GM18870 (cell line): ENCODE data around the gene GREB1.

Source experiments
- ATAC-seq: cut with Tn5 transposase; IDR thresholded peaks from one replicate; pipeline ENCODE4 v1.9.1; 2021; ENCODE audit warnings: moderate library complexity; ENCODE audit not compliant: unreplicated experiment

The GREB1 gene

DNA sequence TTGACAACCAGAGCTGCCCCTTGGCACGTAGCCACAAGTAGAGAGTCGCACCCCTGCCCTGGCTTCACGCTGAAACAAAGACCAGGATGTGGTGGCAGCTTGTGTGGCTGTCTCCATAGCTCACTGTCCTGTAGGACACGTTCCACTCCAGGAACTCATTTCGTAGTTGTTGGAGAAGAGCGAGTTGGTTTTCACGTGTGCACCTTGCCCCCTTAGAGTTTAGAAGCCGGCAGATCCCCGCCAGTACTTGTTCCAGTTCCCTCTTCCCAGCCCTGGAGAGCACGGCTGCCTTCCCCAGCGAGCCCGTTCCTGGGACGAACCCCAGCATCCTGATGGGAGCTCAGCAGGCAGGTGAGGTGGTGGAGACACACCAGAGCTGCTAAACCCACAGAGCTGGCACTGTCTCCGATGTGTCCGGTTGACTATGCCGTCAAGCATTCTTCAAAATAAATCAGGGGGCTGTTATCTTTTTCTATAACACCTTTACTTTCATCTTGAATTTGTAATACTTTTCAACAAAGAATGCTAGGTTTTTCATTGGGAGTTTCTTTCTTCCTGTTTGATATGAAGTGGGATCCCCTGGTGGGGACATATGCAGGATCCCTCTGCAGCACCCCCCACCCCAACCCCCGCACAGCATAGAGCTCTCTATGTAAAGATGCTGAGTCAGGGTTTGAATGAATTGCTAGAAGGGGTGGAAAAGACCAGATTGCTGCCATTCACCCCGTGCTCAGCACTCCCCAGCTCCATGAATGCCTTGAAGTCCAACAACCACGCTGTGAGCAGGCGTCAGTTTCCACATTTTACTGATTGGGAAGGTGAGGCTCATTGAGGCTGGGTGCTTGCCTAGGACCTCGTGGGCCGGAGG, 44.5 kb downstream of the GREB1 start:
- no peak for ATAC-seq

DNA sequence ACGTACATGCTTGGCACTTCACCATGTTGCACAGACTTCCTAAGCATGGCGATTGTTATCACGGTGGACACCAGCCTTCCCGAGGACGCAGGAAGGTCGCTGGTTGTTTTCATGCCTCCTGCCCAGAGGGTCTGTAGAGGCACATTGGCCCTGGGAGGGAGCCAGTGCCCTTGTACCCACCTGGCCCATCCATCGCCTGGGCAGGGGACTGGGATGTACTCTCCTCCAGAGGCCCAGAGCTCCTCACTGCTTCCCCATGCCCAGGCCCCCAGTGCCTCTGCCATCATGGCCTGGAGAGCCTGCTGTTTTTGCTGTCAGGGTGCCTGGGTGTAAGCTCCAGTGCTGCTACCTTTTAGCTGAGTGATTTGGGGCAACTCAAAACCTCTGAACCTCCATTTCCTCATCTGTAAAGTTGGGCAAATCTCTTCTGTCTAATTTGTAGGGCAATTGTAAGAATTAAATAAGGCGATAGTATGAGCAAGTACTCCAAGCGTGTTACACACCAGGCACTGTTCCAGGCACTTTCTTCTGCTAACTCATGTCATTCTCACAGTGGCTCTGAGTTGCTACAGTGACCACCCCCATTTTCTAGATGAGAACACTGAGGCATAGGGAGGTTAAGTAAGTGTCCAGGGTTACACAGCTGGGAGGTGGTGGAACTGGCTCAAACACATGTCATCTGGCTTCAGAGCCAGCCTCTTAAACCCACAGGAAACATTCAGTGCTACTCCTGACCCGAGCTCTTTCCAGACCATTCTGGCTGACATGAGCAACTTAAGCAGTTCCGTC, 45.3 kb downstream of the GREB1 start:
- no peak for ATAC-seq

DNA sequence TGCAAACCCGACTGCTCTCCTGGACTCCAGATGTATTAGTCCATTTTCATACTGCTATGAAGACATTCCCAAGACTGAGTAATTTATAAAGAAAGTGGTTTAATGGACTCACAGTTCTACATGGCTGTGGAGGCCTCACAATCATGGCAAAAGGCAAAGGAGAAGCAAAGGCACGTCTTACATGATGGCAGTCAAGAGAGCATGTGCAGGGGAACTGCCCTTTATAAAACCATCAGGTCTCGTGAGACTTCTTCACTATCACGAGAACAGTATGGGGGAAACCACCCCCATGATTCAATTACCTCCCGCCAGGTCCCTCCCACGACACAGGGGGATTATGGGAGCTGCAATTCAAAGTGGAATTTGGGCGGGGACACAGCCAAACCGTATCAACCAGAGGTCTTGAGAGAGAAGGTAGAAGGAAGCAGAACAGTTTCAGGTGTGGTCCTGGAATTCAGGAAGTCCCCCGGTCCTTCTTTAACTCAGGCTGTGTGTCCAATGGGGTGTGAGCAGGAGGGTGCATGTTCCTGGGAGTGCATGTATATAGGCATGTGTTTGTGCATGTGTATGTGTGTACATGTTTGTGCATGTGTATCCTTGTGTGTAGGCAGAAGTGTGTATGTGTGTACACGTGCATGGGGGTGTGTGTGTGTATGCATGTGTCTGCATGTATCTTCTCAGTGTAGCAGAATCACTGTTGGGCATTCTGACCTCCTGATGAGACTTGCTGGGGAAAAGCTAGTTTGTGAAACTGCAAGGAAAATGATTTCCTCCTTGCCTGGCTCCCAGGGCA, 46.2 kb downstream of the GREB1 start:
- no peak for ATAC-seq

DNA sequence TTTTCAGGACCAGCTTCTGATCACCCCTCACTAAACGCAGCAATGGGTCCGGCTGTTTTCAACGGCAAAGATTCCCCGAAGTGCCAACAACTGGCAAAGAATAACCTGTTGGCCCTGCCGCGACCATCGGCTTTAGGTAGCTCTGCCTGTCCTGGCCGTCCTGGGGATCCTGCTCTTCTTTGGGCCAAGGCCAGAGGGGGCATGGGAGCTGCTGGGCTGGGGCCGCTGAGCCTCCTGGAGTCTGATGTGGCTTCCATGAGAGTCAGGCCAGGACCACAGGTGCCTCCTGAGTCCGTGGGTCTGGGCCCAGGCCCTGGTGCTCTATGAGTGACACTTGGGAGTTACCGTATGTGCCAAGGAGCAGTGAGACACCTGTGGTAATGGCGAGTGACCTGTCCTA, 46.9 kb downstream of the GREB1 start:
- no peak for ATAC-seq

DNA sequence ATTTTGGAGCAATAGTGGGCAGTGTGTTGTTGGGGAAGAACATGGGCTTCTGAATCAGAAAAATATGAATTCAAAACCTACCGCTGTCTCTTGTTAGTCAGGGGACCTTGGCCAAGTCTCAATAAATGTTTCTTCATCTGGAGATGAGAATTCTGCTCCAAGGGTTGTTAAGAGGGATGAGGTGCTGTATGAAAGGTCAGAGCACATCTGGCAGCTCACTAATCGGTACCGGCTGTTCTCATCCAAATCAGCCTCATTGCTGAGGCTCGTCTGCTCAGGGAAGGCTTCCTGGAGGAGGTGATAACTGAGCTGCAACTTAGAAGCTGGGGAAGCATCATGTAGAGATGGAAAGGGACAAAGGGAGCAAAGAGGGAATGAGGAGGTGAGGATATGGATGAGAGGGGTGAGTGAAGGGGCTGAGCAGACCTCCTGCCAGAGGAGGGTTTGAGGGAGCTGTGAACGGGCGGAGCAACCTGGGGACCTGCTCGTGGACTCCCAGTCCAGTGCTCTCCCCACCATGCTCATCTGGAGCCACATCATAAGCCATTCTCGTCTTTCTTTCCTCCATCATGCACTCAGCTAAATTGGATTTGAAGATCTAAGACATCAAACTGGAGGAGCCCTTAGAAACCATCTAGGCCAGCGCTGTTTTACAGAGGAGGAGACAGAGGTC, 47.4 kb downstream of the GREB1 start:
- ATAC-seq, result no peak

DNA sequence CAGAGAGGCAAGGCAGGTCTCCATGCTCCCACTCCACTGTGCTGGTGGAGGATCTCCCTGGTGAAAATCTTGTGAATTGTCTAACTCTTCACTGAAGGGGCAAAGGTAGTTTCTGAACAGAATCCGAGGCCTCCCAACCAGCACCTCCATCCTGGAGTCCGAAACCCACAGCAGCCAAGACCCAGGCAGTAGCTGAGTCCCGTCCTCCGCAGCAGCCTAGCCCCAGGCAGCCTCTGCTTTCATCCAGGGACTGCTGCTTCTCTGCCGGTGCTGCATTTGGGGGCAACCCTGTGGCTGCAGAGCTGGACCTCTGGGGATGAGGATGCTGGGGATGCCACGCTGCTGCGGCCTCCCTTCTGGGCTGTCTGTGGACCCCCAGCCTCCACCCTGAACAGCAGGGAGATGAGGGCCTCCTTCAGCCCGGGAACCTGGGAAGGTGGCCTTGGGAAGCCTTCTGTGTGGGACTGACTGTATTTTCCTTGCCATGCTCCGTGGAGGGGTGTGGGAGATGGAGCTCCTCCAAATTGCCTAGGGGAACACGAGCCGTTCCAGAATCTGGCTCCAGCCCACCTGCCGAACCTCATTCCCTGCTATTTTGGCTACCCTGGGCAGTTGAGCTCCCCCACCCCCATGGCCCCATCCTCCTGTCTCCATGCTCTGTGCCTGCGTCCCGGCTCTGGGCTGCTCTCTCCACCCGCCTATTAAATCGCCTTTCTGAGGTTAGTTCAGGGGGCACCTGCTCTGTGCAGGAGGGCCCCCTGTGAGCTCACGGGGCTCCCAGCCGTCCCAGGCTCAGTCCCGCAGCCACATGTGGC, 48.2 kb downstream of the GREB1 start:
- ATAC-seq, result no peak

DNA sequence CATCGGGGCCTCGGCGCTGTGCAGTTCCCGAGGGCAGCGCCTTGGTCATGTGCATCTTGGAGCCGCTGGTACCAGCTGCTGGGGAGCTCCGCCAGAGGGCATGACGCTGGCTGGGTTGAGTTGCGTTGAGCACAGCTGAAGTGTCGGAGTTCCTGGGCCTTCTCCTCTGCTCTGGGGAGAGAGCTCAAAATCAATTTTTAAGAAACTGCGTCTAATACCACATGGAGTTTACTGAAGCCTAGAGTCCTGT, 48.7 kb downstream of the GREB1 start:
- ATAC-seq, result no peak

DNA sequence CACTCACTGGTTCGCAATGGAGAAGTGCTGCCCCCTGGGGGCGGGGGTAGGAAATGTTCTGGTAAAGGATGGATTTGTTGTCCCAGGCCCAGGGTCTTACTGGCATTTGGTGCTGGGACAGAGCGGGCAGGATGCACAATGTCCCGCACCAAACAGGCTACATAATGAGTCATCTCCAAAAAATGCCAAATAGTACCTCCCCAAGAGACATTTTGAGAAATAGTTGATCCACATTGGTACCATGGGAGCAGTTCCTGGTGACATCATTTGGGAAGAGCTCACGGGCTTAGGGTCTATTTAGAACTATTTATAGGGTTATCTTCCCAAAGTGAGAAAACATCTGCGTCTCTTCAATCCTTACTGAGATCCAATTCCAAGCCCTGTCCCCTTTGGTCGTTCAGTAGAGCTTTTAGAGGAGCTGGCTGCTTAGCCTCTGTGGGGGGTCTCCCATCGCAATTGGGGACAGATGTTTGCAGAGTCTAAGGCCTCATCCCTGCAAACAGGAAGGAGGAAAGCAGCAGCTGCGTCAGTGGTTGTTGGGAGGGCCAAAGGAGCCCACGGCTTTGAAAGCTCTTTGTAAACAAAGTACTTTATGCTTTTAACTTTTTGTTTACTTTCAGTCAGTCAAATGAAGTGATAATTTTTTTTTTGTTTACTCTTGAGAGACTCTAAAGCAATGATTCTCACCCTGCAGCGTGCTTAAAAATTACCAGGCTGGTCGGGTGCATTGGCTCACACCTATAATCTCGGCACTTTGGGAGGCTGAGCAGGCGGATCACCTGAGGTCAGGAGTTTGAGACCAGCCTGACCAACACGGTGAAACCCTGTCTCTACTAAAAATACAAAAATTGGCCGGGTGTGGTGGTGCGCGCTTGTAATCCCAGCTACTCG, 49.3 kb downstream of the GREB1 start:
- ATAC-seq, result no peak

DNA sequence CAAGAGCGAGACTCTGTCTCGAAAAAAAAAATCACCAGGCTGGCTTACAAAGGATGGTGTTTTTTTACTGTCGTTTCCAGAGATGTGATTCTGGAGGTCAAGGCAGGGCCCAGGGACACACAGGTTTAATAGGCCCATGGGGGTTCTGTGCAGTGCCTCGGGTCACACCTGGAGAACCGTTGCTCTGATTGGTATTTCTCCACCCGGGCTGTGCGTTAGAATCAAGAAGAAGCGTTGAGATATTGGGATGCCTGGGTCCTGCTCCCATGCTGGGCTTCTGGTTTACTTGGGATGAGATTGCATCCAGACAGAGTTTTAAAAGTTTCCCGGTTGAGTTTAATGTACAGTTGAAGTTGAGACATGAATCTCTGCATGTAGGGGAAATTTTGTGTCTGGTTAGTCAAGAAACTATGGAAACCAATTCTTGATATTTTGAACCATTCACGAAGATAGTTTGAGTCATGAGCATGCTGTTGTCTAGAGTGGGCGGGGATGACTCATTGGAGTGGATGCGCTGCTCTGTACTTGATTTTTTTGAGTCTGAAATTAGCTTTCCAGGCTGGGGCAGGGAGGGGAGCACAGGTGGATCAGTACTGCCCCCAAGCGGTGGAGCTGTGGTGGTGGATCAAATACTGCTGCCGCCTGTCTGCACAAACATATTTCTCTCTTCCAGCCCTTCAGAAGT, 50.1 kb downstream of the GREB1 start:
- peak; percentile 75 for ATAC-seq

DNA sequence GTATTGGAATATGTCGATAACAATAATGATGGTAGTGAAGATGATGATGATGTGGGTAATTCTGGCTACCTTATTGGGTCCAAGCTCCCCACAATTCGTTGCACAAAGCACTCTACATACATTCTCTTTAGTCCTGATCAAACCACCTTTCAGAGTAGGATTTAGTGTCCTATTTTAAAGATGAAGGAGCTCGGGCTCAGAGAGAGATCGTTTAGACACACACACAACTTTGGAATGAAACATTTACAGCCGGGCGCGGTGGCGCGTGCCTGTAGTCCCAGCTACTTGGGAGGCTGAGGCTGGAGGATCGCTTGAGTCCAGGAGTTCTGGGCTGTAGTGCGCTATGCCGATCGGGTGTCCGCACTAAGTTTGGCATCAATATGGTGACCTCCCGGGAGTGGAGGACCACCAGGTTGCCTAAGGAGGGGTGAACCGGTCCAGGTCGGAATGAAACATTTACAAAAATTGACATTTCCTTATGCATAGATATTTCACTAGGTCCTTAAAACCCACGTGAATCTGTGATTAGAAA, 50.7 kb downstream of the GREB1 start:
- ATAC-seq, result no peak

DNA sequence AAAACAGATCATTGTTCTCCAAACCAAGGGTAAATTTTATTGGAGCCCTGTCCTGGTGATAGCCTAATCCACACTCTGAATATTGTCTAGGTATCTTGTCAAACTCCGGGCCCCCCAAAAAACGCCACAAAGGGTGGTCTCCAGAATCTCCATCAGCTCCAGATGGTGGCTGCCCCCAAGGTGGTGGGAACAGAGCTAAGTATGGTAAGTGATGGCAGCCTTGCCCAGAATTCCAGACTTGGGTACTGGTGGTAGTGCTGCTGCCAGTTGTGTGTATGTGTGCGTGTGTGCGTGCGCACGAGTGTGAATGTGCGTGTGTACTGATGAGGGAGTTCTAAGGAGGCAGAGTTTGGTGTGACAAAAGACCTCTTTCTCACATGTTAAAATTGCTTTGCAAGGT, 51.2 kb downstream of the GREB1 start:
- ATAC-seq, result no peak

DNA sequence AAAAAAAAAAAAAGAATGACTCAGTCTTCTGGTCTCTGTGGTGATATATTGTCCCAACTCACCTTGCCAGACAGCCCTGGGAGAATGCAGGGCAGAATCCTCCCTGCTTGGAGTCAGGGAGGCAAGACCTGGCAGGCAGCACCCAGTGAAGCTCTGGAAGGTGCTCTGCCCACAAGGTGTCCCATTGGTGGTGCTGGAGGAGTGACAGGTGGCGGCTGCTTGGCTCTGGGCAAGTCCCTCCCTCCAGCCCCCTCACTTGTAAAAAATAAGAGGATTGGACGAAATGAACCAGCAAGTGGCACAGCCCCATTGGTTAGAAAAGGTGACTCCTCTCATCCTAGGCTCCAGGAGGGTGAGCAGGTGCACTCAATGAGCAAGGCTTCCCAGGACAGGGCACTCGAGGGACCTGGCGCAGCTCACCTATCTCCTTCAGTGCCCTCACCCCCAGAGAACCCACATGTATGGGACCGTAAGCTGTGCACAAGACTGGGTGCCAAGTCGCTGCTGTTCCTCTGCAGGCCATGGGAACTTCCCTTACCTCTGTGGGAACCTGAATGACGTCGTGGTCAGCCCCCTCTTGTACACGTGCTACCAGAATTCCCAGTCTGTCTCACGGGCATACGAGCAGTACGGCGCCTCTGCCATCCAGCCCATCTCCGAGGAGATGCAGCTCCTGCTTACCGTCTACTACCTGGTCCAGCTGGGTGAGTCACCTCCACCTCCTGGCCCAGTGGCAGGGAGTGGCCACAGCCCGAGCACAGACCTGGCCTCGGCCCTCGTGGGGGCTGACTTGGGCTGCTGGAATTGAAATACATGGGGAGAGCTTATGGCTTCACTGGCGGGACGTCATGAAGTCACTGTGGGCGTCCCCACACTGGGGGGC, 54.6 kb downstream of the GREB1 start:
- ATAC-seq, result no peak

DNA sequence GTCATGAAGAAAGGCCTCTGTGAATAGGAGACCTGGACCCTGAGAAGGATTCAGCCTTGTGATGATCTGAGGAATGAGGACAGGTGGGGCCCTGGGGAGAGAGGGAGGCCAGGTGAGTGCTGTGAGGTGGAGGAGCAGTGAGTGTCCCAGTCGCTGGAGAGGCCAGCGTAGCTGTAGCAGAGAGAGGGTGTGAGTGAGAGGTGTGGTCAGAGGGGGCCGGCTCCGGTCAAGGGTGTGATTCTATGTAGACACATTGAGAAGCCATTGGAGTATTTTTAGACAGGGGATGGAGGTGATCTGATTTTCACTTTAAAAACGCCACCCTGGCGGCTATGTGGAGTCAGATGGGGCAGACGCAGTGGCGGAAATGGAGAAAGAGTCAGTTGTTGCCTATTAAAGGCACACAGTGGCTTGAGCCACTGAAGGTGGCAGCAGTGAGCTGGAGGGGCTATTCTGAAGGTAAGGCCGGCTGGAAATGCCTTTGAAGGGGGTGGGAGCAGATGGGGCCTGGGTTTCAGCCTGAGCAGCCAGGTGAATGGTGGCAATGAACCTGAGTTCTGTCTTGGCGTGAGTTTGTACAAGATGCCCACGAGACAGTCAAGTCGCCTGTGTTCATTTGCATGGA, 55.6 kb downstream of the GREB1 start:
- no peak for ATAC-seq

DNA sequence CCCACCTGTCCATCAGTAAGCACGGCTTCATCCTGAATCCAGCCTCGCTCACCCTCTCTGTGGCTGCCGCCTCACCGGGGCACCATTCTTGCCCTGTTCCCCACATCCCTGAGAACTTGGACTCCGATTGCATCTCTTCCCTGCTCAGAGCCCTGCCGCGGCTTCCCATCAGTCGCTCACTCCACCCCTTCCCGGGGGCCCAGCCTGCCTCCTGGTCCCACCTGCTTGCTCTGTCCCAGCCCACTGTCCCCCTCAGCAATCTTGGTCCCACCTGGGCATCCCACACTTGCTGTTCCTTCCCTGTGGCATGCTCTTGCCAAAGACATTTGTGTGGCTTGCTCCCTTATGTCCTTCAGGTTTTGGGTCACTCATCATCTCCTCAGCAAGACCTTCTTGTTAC, 56.3 kb downstream of the GREB1 start:
- no peak for ATAC-seq

DNA sequence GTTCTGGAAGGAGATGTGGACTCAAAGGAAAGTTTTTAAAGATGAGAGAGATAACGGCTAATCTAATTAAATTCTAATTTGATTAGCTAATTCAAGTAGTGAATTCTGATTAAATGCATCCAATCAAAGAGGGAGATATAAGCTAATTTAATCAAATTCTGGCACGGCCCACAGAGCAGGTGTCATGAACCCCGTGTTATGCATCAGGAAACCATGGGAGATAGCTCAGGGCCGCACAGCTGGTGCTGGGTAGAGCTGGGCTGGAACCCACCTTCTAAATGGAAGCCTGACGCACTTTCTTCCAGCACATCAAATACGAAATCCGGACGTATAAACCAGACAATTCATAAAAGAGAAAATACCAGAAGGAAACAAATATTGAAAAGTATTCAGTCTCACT, 57.2 kb downstream of the GREB1 start:
- no peak for ATAC-seq

DNA sequence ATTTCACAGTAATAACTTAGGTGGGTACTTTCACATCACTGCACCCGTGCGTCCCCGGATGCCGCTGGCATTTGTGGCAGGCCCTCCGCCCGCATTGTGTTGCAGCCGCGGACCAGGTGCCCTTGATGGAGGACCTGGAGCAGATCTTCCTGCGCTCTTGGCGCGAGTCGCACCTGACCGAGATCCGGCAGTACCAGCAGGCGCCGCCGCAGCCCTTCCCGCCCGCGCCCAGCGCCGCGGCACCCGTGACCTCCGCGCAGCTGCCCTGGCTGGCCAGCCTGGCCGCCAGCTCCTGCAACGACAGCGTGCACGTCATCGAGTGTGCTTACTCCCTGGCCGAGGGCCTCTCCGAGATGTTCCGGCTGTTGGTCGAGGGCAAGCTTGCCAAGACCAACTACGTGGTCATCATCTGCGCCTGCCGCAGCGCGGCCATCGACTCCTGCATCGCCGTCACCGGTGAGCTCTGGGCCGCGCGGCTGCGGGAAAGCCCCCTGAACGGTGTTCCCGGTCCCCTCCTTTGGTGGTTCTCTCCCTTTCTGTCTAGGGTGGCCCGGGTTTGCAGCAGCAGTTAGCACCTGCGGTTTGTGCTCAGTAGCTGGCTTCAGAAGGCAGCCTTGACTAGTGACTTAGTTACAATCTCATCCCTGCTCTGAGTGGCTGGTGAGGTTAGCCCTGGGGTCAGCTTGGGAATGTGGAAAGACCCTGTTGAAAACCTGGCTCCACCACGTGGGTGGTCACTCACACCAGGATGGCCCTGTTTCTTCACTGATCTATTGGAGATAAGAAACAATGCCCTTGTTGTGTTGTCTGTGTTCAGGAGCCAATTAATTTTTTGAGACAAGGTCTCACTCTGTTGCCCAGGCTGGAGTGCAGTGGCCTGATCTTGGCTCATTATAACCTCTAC, 59.1 kb downstream of the GREB1 start:
- no peak for ATAC-seq
